Smooth muscle cell (in vitro differentiated cells): ENCODE measurements around the gene NF2. TPM values are rescaled to one million over a fixed set of nuclear protein-coding genes. Genes with fewer than 3 reads are reported as not detected.

Experiments used
- DNase-seq: peaks from one replicate; lab custom pipeline; 2025; ENCODE audit not compliant: unreplicated experiment; lab: John Stamatoyannopoulos, UW
- H2AFZ ChIP-seq: fragments of 200-600 bp; sonication (generic); 2 replicates; pipeline ENCODE4 v1.6.0; 2016; ENCODE audit warnings: antibody characterized with exemption, low read depth, mild to moderate bottlenecking
- H3F3A ChIP-seq: fragments of 200-600 bp; sonication (generic); 2 replicates; pipeline ENCODE4 v1.6.0; 2017; ENCODE audit warnings: antibody characterized with exemption, low read depth
- H3K27ac ChIP-seq: fragments of 200-600 bp; sonication (generic); 2 replicates; pipeline ENCODE4 v1.5.1; 2016; ENCODE audit warnings: low read depth, mild to moderate bottlenecking
- H3K27me3 ChIP-seq: fragments of 200-600 bp; sonication (generic); 2 replicates; pipeline ENCODE4 v1.6.1; 2016; ENCODE audit warnings: low read depth, mild to moderate bottlenecking
- H3K36me3 ChIP-seq: fragments of 200-600 bp; sonication (generic); 2 replicates; pipeline ENCODE4 v1.5.1; 2016; ENCODE audit warnings: low read depth
- H3K4me1 ChIP-seq: fragments of 200-600 bp; sonication (generic); 2 replicates; pipeline ENCODE4 v1.5.1; 2016; ENCODE audit warnings: low read depth
- H3K4me2 ChIP-seq: fragments of 200-600 bp; sonication (generic); 2 replicates; pipeline ENCODE4 v1.6.0; 2016; ENCODE audit warnings: mild to moderate bottlenecking
- H3K4me3 ChIP-seq: fragments of 200-600 bp; sonication (generic); 2 replicates; pipeline ENCODE4 v1.5.1; 2016; ENCODE audit warnings: mild to moderate bottlenecking
- H3K79me2 ChIP-seq: fragments of 200-600 bp; sonication (generic); 2 replicates; pipeline ENCODE4 v1.6.0; 2016; ENCODE audit warnings: low read depth, mild to moderate bottlenecking
- H3K9ac ChIP-seq: fragments of 200-600 bp; sonication (generic); 2 replicates; pipeline ENCODE4 v1.6.0; 2016; ENCODE audit warnings: low read depth
- H3K9me3 ChIP-seq: fragments of 200-600 bp; sonication (generic); replicated peaks from 2 replicates; pipeline ENCODE4 v1.5.1; 2016; ENCODE audit warnings: low read depth
- H4K20me1 ChIP-seq: fragments of 200-600 bp; sonication (generic); 2 replicates; pipeline ENCODE4 v1.6.0; 2016; ENCODE audit warnings: low read depth
- CTCF ChIP-seq: fragments of 200-600 bp; sonication (generic); IDR thresholded peaks from 2 replicates; pipeline ENCODE4 v1.5.1; 2017; ENCODE audit warnings: borderline replicate concordance, mild to moderate bottlenecking, antibody characterized with exemption; ENCODE audit not compliant: insufficient read depth, poor library complexity, severe bottlenecking
- WGBS: methylation state at CpG from one replicate; pipeline ENCODE4 v1.1.7; 2016; ENCODE audit warnings: low lambda C conversion rate; 5-methylcytosine and 5-hydroxymethylcytosine counted together
- polyA plus RNA-seq: library from polyadenylated mRNA; unstranded; fragments of >200 nt; fragmentation: Nextera tagmentation; extraction: Ambion mirVana; gene quantifications from 2 replicates; pipeline ENCODE4 v1.2.1, GENCODE V29; 2016
- total RNA-seq: library from RNA; depleted of rRNA; stranded (reverse); fragments of >200 nt; gene quantifications from 2 replicates; pipeline ENCODE4 v1.2.3, GENCODE V29; 2014

Gene NF2
- total and polyA plus RNA-seq, 2 experiments from 2014 or later: 21.5 to 21.7 TPM

GRCh38 chr22:29569011-29569678 is 34.3 kb upstream of the NF2 start:
- H3K27me3 ChIP-seq: no peaks in the 10 kb centered on the region
- no peak overlapping the region for H3K4me2 ChIP-seq
- no peak overlapping the region for H3K4me3 ChIP-seq
- H2AFZ ChIP-seq: no peak overlapping the region
- H3K9me3 ChIP-seq: no peaks in the 10 kb centered on the region
- no peak for DNase-seq
- H3K27ac ChIP-seq: no peak overlapping the region
- H3K9ac ChIP-seq: no peak overlapping the region
- no peaks in the 10 kb centered on the region for H3F3A ChIP-seq
- H3K4me1 ChIP-seq: no peaks in the 10 kb centered on the region
- no peaks in the 10 kb centered on the region for H3K36me3 ChIP-seq
- H4K20me1 ChIP-seq: no peaks in the 10 kb centered on the region
- no peaks in the 10 kb centered on the region for H3K79me2 ChIP-seq
- 95% methylated on average over 7 of the region's 7 CpGs for WGBS
- TF ChIP-seq CTCF: no peak

DNA sequence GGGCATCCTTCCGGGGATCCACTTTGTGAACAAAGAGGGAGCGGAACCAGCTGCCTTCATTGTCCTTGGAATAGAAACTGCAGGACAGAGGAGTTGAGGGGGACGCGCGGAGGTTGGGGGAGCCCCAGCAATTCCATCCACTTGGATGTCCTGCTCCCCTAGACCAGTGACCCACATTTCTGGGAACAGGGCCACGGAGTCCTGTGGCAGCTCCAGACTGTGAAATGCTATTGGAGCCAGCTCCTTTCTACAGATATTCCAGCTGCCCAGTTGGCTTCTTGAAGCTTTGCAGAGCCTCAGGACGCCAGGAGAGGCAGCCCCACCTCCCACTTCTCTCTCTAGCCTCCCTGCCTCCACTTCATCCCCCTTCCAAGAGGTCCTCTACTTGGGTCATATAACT is 33.0 kb upstream of the NF2 start:
- H3K27me3 ChIP-seq: no peaks in the 10 kb centered on the region
- no peaks in the 10 kb centered on the region for H3K9me3 ChIP-seq
- no peaks in the 10 kb centered on the region for H3K36me3 ChIP-seq
- TF ChIP-seq CTCF: no peak
- H2AFZ ChIP-seq: no peak overlapping the region
- WGBS: 95% methylated on average over 7 of the region's 7 CpGs
- no peak overlapping the region for H3K4me3 ChIP-seq
- H3K4me2 ChIP-seq: no peak overlapping the region
- no peak overlapping the region for H3K27ac ChIP-seq
- no peaks in the 10 kb centered on the region for H3F3A ChIP-seq
- peaks cover 3% of the 10 kb centered on the region for H4K20me1 ChIP-seq
- no peaks in the 10 kb centered on the region for H3K4me1 ChIP-seq
- H3K79me2 ChIP-seq: no peaks in the 10 kb centered on the region
- DNase-seq: no peak
- no peak overlapping the region for H3K9ac ChIP-seq

DNA sequence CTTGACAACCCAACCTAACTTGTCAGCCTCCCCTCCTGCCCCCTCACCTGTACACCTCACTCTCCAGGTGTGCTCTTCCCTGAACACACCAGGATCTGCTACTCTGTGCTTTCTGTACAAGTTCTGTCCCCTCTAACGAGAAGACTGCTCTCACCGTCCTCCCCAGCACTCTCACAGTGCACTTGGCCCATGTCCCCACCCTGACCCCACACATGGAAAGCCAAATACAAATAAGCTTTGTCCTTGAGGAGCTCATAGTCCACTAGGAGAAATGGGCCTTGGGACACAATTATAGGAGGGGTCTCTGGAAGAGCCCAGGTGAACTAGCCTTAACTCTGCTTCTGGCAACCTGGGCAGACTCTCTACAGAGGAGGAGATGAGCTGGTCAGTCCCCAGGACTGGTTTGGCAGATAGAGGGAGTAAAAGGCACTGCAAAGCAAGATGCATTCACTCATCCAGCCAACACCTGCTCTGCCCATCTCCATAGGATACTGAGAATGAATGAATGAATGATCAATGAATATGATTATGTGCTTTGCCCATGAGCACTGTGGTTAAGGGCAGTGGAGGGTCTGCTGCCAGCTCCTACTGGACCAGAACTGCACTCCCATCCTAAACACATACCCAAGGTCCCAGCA is 32.4 kb upstream of the NF2 start:
- Histone ChIP-seq H3K79me2 (no peaks in the 10 kb centered on the region), H2AFZ (no peak overlapping the region), H3K27ac (no peak overlapping the region), H3K4me1 (no peaks in the 10 kb centered on the region), H3K4me3 (no peak overlapping the region), H3K4me2 (no peak overlapping the region), H4K20me1 (peaks cover 3% of the 10 kb centered on the region), H3K27me3 (no peaks in the 10 kb centered on the region), H3K9ac (no peak overlapping the region), H3F3A (no peaks in the 10 kb centered on the region), H3K9me3 (no peaks in the 10 kb centered on the region), H3K36me3 (no peaks in the 10 kb centered on the region)
- WGBS: 95% methylated on average over 2 of the region's 2 CpGs
- no peak for TF ChIP-seq CTCF
- DNase-seq: no peak
